GM20000 (cell line): Measurements from ENCODE around the gene PCGF1.
A peak's percentile ranks its signal among the peaks of the same experiment; 100 is the strongest.

Experiments
- DNase-seq: peaks from one replicate; pipeline ENCODE4 v3.0.0; 2012; ENCODE audit warnings: low spot score
- CTCF ChIP-seq: IDR thresholded peaks from 2 replicates; pipeline ENCODE4 v1.5.1; 2012; ENCODE audit warnings: mild to moderate bottlenecking, control low read depth; ENCODE audit errors: extremely low read depth, missing control alignments

The PCGF1 gene

GRCh38 chr2:74481961-74482800 is 25.3 kb downstream of the PCGF1 start:
- TF ChIP-seq CTCF = no peak
- DNase-seq = peak; percentile 66

- TF ChIP-seq CTCF = no peak
- DNase-seq = no peak
These were observed 26.1 kb downstream of the PCGF1 start for GRCh38 chr2:74481431-74481830.

- TF ChIP-seq CTCF = no peak
- DNase-seq = no peak
These were observed 32.6 kb downstream of the PCGF1 start for GRCh38 chr2:74474899-74475298.

- TF ChIP-seq CTCF = no peak
- no peak for DNase-seq
These were observed 33.0 kb downstream of the PCGF1 start for GRCh38 chr2:74474481-74474880.

GRCh38 chr2:74472945-74473258 is 34.6 kb downstream of the PCGF1 start:
- TF ChIP-seq CTCF = no peak

GRCh38 chr2:74472086-74472944 is 35.2 kb downstream of the PCGF1 start, which contains the start of gene MRPL53:
Gene MRPL53 (minus strand): TSS chr2:74472680. CDS start chr2:74472660, 20 bp downstream.
- peak; percentile 86 for DNase-seq
- TF ChIP-seq CTCF = no peak

More at GRCh38 chr2:74472945-74473258, 34.6 kb downstream of the PCGF1 start:
- DNase-seq = no peak
